Fibroblast of the aortic adventitia (primary cell): ENCODE measurements around the gene SEC14L6. TPM values are rescaled to one million over a fixed set of nuclear protein-coding genes. Genes with fewer than 3 reads are reported as not detected.

Source experiments
- DNase-seq: peaks from one replicate; pipeline ENCODE4 v3.0.0-alpha.2; 2010; ENCODE audit warnings: low read depth
- H3K4me3 ChIP-seq: 2 replicates; pipeline ENCODE4 v1.5.1; 2011; ENCODE audit warnings: low read depth, mild to moderate bottlenecking, control low read depth, low read length, moderate library complexity
- CTCF ChIP-seq: IDR thresholded peaks from 2 replicates; pipeline ENCODE4 v1.5.1; 2011; ENCODE audit warnings: mild to moderate bottlenecking, low read length, control low read depth, inconsistent platforms; ENCODE audit not compliant: insufficient read depth
- total RNA-seq: library from RNA; depleted of rRNA; stranded (reverse); fragments of >200 nt; gene quantifications from 2 replicates; pipeline ENCODE4 v1.2.3, GENCODE V29; 2012; ENCODE audit warnings: low replicate concordance

The SEC14L6 gene
- total RNA-seq, 1 donor, result 0.09 TPM

DNA sequence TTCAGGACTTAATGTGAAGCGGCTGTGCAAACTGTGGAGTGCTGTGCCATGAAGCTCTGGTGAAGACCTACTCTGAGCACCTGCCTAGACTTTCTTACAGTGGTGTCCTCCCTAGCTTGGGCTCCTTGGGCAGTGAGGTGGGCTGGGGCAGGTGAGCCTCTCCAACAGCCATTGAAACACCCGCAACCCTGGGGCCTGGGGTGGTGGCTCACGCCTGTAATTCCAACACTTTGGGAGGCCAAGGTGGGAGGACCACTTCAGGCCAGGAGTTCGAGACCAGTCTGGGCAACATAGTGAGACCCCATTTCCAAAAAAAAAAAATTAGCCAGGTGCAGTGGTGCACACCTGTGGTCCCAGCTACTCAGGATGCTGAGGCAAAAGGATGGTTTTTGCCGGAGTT is 60.4 kb downstream of the SEC14L6 start:
- TF ChIP-seq CTCF, result no peak
- no peak for DNase-seq

GRCh38 chr22:30485362-30485988 is 61.1 kb downstream of the SEC14L6 start:
- TF ChIP-seq CTCF, result peak; percentile 94
- DNase-seq, result peak; percentile 54
- no peak overlapping the region for H3K4me3 ChIP-seq

More for the DNA sequence above, 60.4 kb downstream of the SEC14L6 start:
- H3K4me3 ChIP-seq, result no peak overlapping the region

DNA sequence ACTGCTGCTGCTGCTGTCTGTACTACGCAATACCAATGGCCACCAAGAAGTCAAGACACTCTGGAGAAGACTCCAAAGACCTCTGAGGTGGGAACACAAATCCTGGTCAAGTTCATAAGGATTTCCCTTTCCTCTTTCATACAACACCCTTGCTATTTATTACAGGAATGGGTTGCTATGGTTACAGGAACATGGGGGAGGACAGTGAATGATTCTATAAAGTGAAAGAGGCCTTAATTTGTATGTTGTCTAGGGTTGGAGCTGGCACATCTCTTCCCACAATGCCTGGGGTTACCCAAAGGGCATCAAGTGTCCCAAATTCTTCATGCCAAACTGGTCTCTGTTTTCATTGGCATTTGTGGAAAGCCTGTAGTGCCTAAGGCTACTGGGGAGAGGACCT is 63.4 kb downstream of the SEC14L6 start:
- no peak for DNase-seq
- no peak for TF ChIP-seq CTCF
- no peak overlapping the region for H3K4me3 ChIP-seq

GRCh38 chr22:30481711-30482110 is 64.8 kb downstream of the SEC14L6 start:
- TF ChIP-seq CTCF, result no peak
- DNase-seq, result no peak
- no peak overlapping the region for H3K4me3 ChIP-seq

DNA sequence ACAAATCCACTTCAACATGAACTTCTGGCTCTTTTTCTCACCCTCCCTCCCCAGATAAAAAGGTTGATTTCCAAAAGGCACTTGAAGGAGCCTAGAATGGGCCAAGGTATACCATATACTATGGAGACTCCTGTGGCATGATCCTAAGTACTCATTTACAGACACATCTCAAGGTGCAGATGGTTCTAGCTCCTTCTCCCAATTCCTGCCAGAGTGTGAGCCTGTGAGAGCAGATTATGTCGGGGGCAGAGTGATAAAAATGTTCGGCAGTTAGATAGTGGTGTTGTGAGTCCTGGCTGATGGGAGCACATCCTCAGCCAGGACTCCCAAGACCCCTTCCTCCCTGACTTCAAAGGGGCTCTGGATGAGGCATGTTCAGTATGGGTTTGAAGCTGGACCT is 66.6 kb downstream of the SEC14L6 start:
- TF ChIP-seq CTCF, result no peak
- no peak for DNase-seq
- no peak overlapping the region for H3K4me3 ChIP-seq

DNA sequence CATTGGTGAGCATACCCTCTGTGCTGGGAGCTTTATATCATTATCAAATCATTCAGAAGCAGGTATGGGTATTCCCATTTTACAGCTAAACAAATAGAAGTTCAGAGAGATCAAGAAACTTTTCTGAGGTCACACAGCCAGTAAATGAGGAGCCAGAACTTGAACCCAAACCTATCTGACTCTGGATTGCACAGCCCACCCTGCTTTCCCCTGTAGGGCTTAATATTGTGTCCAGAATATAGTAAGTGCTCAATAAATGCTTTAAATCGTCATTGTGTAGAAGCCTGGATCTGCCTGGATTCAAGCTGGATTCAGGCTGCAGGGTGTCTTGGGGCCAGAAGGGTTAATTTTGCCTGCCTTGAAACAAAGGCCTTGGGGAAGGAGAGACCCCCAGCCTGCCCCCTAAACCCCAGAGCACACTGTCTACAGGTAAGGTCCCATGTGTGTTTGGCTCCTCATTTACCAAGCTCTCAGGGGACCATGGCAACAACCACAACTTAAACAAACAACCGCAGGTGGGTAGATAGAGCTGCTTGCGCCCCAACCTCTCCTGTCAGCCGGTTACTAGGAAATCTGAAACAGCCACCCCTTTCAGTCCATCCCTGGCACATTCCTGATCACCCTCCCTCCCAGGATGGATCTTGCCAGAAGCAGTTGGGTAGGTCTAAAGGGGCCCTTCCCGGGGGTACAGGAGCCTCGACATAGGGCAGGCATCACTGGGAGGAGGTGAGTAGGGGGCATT is 71.7 kb downstream of the SEC14L6 start:
- no peak for DNase-seq
- no peak for TF ChIP-seq CTCF
- no peak overlapping the region for H3K4me3 ChIP-seq
